ENCODE data around the gene OLFML2A.
A peak's percentile ranks its signal among the peaks of the same experiment; 100 is the strongest.

GRCh38 chr9:124839612-124840299, 62.8 kb downstream of the OLFML2A start:
- TF ChIP-seq CTCF (IDR thresholded peaks at IDR 0.05; ENCODE audit: poor library complexity) (peak; percentile 28), EZH2 (IDR thresholded peaks at IDR 0.05; ENCODE audit: borderline replicate concordance) (no peak)

Measured in hepatocyte (in vitro differentiated cells).